Liver (tissue), 3 donors: ENCODE results near the gene LAD1.

Experiments used
- CTCF ChIP-seq: fragments of 150-350 bp; IDR thresholded peaks from 2 replicates; pipeline ENCODE4 v1.5.1; 2017; ENCODE audit warnings: improper control_type of control experiment, low read depth, low read length; ENCODE audit not compliant: missing input control
- MAX ChIP-seq: IDR thresholded peaks from 2 replicates; pipeline ENCODE4 v1.6.1; 2016; ENCODE audit warnings: antibody characterized with exemption
- RAD21 ChIP-seq, 2 donors: IDR thresholded peaks; 2 replicates each; pipeline ENCODE4 v1.6.1; 2016; ENCODE audit warnings: antibody characterized with exemption in 2 of 2, mild to moderate bottlenecking in 2 of 2
- REST ChIP-seq: IDR thresholded peaks from 2 replicates; pipeline ENCODE4 v1.6.1; 2016; ENCODE audit warnings: antibody characterized with exemption, mild to moderate bottlenecking
- donor health status: healthy.
- donor health status: healthy.

- TF ChIP-seq RAD21 (IDR thresholded peaks at IDR 0.05) (no peak), REST (no peak), MAX (no peak), CTCF (no peak)
Observed at GRCh38 chr1:201350361-201350725, 48.8 kb downstream of the LAD1 start.
